Dermis microvascular lymphatic vessel endothelial cell (primary cell): Measurements from ENCODE around the gene MUC6. TPM values are rescaled to one million over a fixed set of nuclear protein-coding genes. Genes with fewer than 3 reads are reported as not detected.

Source experiments
- DNase-seq, 2 donors: peaks; one replicate each; pipeline versions ENCODE4 v3.0.0 to v3.0.0-alpha.2; 2010; ENCODE audit warnings: low read depth in 2 of 2
- total RNA-seq: library from RNA; depleted of rRNA; stranded (reverse); fragments of >200 nt; gene quantifications from 2 replicates; pipeline ENCODE4 v1.2.1, GENCODE V29; 2014

Gene MUC6
- total RNA-seq, 1 donor from 2014 or later, result not detected

DNA sequence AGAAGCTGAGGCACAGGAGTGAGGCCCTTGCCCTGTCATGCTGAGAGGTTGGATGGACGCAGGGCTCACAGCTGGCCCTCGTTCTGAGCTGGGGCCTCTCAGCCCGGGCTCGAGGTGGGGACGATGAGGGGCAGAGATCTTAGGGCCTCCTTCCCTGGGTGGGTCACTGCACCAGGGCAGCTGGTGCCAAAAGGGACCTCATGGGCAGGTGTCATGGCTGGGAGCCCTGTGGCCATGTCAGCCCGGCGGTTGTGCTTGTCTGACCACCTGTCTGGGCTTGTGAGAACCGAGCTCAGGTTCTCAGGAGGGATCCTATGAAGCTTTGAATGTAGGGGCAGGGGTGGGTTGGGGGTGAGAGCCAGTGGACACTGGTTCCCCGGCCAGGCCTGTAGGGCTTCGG, 1.8 kb upstream of the MUC6 start:
- DNase-seq, result no peak

DNA sequence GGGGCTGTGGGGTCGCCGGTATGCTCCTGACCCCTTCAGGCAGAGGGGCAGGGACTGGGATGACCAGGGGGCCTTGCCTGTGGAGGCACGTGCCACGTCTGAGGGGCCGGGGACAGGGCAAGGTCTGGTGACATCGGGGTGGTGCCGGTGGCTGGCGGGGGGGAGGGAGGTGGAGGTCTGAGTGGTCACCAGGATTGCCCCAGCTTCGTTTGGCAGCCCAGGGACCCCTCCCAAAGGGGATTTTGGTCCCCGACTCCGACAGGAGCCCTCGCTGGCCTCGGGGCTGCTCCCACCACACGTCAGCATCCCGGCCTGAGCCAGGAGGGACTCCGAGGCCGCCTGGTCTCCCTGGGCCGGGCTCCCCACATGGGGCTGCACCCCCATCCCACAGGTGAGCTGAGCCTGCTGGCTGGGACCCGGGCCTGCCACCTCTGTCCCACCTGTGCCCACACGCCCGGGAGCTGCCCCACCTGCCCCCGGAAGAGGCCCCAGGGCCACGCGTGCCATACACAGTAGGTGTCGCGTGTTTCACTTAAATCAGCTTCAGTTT, 1.1 kb upstream of the MUC6 start:
- no peak for DNase-seq

DNA sequence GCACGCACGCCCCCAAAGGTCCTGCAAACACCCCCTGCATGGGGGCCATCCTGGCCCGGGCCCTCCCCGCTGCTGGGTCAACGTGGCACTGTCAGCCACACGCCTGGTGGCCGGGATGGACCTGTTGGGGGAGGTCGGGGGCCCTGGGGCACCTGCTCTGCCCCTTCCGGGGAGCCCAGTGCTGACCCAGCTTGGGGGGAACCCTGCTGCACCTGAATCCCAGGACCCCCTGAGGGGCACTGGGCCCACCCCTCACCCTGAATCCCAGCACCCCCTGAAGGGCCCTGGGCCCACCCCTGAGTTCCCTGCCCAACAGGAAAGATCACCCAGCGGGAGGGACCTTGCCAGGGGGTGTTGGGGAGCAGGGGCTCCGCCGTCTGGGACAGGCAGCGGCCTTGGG, 413 bp upstream of the MUC6 start:
- no peak for DNase-seq

- no peak for DNase-seq
These were observed 788 bp downstream of the MUC6 start for GRCh38 chr11:1035577-1036283.

GRCh38 chr11:1034456-1035295, 1.8 kb downstream of the MUC6 start:
- no peak for DNase-seq

GRCh38 chr11:1034001-1034400, 2.5 kb downstream of the MUC6 start:
- no peak for DNase-seq

DNA sequence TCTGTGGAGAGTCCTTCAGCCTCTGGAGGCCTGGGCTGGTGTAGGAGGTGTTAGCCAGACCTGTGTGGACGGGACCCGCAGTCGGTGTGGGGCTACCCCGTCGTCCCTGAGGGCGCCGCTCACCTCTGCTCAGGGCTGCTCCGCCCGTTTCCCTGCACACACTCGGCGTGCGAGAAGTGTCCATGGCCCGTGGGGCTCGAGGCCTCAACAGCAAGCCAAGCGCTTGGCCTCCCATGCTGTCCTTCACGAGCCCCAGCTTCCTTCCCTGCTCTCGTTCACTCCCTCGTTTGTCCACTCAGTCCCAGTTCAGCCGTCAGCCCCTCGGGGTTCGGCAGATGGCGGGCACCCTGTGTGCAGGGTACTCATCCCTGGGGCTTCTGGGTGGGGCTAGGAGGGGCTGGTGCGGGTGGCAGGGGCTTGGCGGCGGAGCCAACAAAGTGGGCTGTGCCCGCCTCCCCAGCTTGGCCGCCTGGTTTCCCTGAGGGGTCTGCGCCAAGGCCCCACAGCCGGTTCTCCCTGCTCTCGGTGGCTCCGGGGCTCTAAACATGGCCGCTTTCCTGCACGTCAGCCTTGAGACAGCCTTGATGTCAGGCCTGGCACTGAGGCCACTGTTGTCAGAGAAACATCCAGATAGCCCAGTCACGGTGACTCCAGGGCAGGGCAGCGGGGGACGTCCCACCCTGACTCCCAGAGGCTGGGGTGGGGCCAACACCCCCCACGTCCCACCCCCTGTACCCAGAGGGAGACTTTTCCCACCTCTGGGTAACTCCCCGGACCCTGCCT, 3.3 kb downstream of the MUC6 start:
- no peak for DNase-seq

DNA sequence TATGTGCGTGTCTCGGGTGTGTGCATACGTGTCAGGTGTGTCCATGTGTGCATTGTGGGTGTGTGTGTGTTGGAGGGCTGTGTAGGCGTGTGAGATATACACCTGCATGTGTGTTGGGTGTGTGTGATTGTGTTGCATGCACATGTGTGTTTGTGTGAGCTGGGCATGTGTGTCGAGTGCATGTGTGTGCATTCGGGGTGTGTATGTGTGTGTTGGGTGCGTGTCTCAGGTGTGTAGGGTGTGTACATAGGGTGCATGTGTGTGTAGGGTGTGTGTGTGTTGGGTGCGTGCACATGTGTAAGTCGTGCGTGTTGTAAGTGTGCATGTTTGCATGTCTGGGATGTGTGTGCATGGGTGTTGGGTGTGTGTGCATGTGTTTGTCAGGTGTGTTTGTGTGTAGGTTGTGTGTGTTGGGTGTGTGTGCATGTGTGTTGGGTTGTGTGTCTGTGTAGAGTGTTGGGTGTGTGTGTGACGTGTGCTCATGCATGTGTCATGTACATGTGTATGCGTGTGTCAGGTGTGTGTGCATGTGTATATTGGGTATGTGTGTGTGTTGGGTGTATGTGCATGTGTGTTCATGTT, 4.1 kb downstream of the MUC6 start:
- DNase-seq, result no peak

GRCh38 chr11:1031121-1031899, 5.2 kb downstream of the MUC6 start:
- DNase-seq, result no peak

- DNase-seq, result no peak
These were observed 6.0 kb downstream of the MUC6 start for GRCh38 chr11:1030556-1030955.

DNA sequence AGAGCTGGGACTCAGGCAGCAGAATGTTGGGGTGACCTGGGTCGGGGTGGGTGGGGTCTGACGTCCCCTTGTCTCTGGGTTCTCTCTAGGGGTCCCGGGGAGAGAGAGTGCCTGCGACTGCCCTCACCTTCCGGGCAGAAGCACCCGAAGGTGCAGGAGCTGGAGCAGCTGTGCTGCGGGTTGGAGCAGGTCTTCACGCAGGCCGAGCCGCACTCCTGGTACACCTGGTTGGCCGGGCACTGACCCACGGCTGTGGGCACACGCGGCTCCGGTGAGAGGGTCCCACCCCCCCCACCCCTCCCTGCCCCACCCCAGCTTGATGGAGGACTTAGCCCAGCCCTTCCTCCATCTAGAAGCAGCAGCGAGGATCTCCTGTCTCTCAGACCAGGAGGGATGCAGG, 6.4 kb downstream of the MUC6 start:
- DNase-seq, result no peak

- no peak for DNase-seq
These were observed 6.9 kb downstream of the MUC6 start for GRCh38 chr11:1029654-1030053.

GRCh38 chr11:1029051-1029450, 7.5 kb downstream of the MUC6 start:
- no peak for DNase-seq

DNA sequence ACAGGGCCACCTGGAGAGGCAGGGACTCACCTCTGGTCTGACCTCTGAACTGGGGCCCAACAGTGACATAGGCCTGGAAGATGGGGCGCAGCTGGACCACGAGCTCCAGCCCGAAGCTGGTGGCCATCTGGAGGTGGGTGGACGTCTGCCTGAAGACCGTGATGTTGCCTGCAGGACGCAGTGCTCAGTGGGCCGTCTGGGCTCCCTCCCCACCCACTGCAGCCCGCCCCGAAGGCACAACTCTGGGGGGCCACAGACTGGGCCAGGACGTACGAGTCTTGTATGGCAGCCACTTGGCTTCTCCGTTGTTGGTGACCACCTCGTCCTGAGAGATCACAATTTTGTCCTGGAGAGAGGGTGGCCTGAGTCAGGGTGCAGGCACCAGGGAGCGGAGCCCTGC, 7.9 kb downstream of the MUC6 start:
- DNase-seq, result no peak

- DNase-seq, result no peak
These were observed 8.3 kb downstream of the MUC6 start for GRCh38 chr11:1028291-1028540.

GRCh38 chr11:1027483-1028290, 8.8 kb downstream of the MUC6 start:
- no peak for DNase-seq

GRCh38 chr11:1026641-1027482, 9.7 kb downstream of the MUC6 start:
- DNase-seq, result no peak

GRCh38 chr11:1026163-1026450, 10.4 kb downstream of the MUC6 start:
- DNase-seq, result no peak

DNA sequence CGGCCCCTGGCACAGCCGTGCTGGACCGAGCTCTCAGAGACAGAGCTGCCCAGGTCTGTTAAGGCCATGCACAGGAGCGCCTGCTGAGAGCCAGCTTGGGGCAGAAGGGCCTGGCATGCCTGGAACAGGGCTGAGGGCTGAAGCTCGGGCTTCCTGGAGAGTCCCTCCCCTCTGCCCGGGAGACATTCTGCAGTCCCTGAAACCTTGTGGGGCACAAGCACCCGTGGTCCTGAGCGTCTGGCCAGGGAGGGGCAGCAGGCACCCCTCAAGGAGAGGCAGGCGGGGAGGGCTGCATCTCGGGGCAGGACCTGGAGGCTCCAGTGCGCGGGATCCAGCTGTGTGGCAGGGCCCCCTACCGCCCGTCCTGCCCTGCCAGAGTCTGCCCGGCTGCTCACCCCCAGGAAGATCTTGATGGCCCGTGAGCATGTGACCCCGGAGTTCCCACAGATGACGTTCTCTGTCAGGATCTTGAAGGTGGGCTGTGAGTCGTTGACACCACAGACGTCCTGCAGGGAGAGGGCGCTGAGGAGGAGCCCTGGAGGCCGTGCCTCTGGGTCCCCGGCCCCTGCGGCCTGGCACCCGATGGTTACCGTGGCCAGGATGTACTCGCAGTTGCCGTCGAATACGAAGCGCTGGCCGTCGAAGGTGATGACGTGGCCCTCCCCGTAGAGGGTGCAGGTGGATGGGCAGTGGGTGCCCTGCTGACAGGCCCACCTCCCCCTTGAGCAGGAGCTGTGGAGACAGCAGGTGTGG, 10.9 kb downstream of the MUC6 start:
- no peak for DNase-seq
